Measurements from ENCODE around the gene WAC.

GRCh38 chr10:28541717-28542365, 8.9 kb downstream of the WAC start:
- TF ChIP-seq FOXM1 (IDR thresholded peaks at IDR 0.05; ENCODE audit: low read depth) (no peak), CTCF (IDR thresholded peaks at IDR 0.05) (0 out of 2 replicates have a peak, but pooled peaks have one; percentile 17), USF1 (IDR thresholded peaks at IDR 0.05; ENCODE audit: borderline replicate concordance, low read depth) (no peak)

Data from SK-N-SH (cell line).